HL-60 (cell line): ENCODE measurements around the gene IGFL3.

Experiments used
- DNase-seq, 2 experiments: peaks; one replicate each; pipeline ENCODE4 v3.0.0-alpha.2; 2010 to 2020; ENCODE audit warnings: low read depth in 1 of 2, low spot score in 1 of 2
- H3K27ac ChIP-seq: fragments of 250-450 bp; sonication (Bioruptor Pico); replicated peaks from 2 replicates; pipeline ENCODE4 v1.5.1; 2020; ENCODE audit warnings: mild to moderate bottlenecking, moderate library complexity
- H3K27me3 ChIP-seq: fragments of 250-450 bp; sonication (Bioruptor Pico); 2 replicates; pipeline ENCODE4 v1.5.1; 2021; ENCODE audit warnings: mild to moderate bottlenecking, moderate library complexity; ENCODE audit not compliant: insufficient read depth, poor library complexity, severe bottlenecking
- H3K4me3 ChIP-seq: replicated peaks from 2 replicates; pipeline ENCODE4 v1.5.1; 2011; ENCODE audit warnings: mild to moderate bottlenecking, control low read depth, low read length; ENCODE audit not compliant: insufficient read depth
- GABPA ChIP-seq: IDR thresholded peaks from 2 replicates; pipeline ENCODE4 v1.6.1; 2012; ENCODE audit warnings: low read depth
- POLR2AphosphoS5 ChIP-seq: IDR thresholded peaks from 2 replicates; pipeline ENCODE4 v1.6.1; 2012; ENCODE audit warnings: low read depth
- SPI1 ChIP-seq: IDR thresholded peaks from 2 replicates; pipeline ENCODE4 v1.6.1; 2012; ENCODE audit warnings: low read depth, mild to moderate bottlenecking, borderline replicate concordance
- TF ChIP-seq, protein P1 (sequence below): IDR thresholded peaks from one replicate; pipeline ENCODE4 v1.5.1; 2011; ENCODE audit warnings: low read length, control low read depth, inconsistent platforms; ENCODE audit not compliant: insufficient read depth
- TF ChIP-seq, protein P2 (sequence below): IDR thresholded peaks from 2 replicates; pipeline ENCODE4 v1.6.1; 2012; ENCODE audit warnings: low read depth; ENCODE audit not compliant: insufficient replicate concordance

Gene IGFL3

DNA sequence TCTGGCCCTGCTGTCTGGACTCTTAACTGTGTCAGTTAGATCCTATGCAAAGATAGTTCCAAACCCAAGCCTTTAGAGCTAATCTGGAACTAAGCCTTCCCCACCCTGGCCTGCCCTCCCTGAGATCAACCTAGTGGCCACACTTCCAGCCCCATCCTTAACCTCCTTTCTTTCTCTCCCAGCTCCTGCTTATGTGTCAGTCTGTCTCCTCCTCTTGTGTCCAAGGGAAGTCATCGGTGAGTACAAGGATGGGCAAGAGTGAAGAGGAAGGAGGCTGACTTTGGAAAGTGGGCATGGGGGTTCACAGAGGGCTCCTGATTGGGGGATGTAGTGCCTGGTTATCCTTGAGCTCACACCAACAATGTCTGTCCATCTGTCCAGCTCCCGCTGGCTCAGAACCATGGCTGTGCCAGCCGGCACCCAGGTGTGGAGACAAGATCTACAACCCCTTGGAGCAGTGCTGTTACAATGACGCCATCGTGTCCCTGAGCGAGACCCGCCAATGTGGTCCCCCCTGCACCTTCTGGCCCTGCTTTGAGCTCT, 35.8 kb upstream of the IGFL3 start:
- no peak for DNase-seq
- Histone ChIP-seq H3K4me3 (no peak overlapping the region), H3K27ac (no peak overlapping the region), H3K27me3 (no peaks in the 10 kb centered on the region)
- TF ChIP-seq SPI1: no peak
- no peak for TF ChIP-seq GABPA
- TF ChIP-seq, protein P1, sequence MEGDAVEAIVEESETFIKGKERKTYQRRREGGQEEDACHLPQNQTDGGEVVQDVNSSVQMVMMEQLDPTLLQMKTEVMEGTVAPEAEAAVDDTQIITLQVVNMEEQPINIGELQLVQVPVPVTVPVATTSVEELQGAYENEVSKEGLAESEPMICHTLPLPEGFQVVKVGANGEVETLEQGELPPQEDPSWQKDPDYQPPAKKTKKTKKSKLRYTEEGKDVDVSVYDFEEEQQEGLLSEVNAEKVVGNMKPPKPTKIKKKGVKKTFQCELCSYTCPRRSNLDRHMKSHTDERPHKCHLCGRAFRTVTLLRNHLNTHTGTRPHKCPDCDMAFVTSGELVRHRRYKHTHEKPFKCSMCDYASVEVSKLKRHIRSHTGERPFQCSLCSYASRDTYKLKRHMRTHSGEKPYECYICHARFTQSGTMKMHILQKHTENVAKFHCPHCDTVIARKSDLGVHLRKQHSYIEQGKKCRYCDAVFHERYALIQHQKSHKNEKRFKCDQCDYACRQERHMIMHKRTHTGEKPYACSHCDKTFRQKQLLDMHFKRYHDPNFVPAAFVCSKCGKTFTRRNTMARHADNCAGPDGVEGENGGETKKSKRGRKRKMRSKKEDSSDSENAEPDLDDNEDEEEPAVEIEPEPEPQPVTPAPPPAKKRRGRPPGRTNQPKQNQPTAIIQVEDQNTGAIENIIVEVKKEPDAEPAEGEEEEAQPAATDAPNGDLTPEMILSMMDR: no peak
- TF ChIP-seq, protein P2, sequence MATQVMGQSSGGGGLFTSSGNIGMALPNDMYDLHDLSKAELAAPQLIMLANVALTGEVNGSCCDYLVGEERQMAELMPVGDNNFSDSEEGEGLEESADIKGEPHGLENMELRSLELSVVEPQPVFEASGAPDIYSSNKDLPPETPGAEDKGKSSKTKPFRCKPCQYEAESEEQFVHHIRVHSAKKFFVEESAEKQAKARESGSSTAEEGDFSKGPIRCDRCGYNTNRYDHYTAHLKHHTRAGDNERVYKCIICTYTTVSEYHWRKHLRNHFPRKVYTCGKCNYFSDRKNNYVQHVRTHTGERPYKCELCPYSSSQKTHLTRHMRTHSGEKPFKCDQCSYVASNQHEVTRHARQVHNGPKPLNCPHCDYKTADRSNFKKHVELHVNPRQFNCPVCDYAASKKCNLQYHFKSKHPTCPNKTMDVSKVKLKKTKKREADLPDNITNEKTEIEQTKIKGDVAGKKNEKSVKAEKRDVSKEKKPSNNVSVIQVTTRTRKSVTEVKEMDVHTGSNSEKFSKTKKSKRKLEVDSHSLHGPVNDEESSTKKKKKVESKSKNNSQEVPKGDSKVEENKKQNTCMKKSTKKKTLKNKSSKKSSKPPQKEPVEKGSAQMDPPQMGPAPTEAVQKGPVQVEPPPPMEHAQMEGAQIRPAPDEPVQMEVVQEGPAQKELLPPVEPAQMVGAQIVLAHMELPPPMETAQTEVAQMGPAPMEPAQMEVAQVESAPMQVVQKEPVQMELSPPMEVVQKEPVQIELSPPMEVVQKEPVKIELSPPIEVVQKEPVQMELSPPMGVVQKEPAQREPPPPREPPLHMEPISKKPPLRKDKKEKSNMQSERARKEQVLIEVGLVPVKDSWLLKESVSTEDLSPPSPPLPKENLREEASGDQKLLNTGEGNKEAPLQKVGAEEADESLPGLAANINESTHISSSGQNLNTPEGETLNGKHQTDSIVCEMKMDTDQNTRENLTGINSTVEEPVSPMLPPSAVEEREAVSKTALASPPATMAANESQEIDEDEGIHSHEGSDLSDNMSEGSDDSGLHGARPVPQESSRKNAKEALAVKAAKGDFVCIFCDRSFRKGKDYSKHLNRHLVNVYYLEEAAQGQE: no peak
- no peak for TF ChIP-seq POLR2AphosphoS5

DNA sequence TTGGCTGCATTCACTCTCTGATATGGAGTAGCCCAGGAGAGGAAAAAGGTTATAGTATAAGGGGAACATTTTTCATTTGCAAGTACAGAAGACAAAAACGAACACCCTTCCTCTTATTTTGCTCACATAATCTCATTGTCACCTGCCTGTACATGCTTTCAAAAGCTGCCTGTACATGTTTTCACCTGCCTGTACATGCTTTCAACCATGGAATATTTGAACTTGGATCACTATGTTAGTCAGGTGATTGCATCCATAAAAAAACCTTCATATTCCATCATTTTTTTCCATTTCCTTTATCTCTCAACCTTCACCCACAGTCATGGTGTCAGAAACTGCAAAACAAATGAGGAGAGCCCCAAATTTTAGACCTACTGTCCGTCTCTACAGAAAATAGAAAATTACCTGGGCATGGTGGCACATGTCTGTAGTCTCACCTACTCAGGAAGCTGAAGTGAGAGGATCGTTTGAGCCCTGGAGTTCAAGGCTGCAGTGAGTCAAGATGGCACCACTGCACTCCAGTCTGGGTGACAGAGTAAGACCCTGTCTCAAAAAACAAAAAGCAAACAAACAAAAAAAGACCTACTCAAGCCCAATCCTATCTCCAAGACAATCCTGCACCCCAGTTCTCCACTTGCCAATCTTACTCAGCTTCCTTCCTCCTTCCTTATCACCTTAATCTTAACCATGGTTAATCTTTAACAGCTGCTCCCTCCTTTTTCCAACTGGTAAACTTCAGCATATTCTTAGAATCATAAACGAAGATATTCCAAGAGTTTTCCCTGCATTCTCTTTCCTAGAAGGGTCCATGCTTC, 35.1 kb upstream of the IGFL3 start:
- TF ChIP-seq, protein P1: no peak
- TF ChIP-seq POLR2AphosphoS5 (no peak), GABPA (no peak)
- TF ChIP-seq, protein P2: no peak

DNA sequence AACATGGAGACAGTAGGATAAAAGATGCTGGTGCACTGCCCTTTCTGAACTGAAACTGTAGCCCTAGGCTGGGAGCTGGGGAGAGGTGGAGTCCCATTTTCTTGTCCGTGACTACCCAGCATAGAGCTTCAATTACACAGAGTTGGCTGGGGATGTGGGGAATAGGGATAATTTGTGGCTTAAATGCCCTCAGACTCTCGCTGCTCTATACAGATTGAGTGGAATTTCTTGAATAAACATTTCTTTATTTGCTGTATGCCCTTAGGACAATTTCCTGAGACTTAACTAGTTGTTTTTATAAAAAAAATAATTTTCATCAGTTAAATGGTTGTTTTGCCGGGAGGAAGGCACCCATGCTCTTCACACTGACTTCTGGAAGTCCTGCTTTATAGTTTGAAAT, 30.7 kb upstream of the IGFL3 start:
- no peak overlapping the region for H3K4me3 ChIP-seq
- no peak for TF ChIP-seq SPI1
- TF ChIP-seq, protein P2: no peak
- TF ChIP-seq, protein P1: no peak
- TF ChIP-seq POLR2AphosphoS5: no peak
- TF ChIP-seq GABPA: no peak
- H3K27me3 ChIP-seq: peaks cover 11% of the 10 kb centered on the region
- H3K27ac ChIP-seq: no peak overlapping the region
- no peak for DNase-seq

More for the DNA sequence above, 35.1 kb upstream of the IGFL3 start:
- H3K4me3 ChIP-seq: no peak overlapping the region
- no peak for DNase-seq
- no peak overlapping the region for H3K27ac ChIP-seq
- no peaks in the 10 kb centered on the region for H3K27me3 ChIP-seq
